ENCODE results near the gene C1orf159. TPM values are rescaled to one million over a fixed set of nuclear protein-coding genes. Genes with fewer than 3 reads are reported as not detected.

Gene C1orf159
- total RNA-seq, 2 donors from 2014 or later: 23.1 to 29.5 TPM

DNA sequence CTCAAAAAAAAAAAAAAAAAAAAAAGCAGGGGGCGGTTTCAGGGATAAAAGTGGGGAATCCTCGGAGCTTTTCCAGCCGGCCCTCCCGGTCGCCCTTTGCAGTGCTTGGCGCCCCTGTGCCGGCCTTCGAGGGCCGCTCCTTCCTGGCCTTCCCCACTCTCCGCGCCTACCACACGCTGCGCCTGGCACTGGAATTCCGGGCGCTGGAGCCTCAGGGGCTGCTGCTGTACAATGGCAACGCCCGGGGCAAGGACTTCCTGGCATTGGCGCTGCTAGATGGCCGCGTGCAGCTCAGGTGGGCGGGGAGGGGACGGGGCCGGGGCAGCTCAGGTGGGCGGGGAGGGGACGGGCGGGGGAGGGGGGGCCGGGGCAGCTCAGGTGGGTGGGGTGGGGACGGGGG, 67.1 kb downstream of the C1orf159 start:
- H3K27ac Mint-ChIP-seq: no peak overlapping the region
- TF ChIP-seq, protein P1, sequence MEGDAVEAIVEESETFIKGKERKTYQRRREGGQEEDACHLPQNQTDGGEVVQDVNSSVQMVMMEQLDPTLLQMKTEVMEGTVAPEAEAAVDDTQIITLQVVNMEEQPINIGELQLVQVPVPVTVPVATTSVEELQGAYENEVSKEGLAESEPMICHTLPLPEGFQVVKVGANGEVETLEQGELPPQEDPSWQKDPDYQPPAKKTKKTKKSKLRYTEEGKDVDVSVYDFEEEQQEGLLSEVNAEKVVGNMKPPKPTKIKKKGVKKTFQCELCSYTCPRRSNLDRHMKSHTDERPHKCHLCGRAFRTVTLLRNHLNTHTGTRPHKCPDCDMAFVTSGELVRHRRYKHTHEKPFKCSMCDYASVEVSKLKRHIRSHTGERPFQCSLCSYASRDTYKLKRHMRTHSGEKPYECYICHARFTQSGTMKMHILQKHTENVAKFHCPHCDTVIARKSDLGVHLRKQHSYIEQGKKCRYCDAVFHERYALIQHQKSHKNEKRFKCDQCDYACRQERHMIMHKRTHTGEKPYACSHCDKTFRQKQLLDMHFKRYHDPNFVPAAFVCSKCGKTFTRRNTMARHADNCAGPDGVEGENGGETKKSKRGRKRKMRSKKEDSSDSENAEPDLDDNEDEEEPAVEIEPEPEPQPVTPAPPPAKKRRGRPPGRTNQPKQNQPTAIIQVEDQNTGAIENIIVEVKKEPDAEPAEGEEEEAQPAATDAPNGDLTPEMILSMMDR (conservative IDR thresholded peaks at IDR 0.05): no peak

DNA sequence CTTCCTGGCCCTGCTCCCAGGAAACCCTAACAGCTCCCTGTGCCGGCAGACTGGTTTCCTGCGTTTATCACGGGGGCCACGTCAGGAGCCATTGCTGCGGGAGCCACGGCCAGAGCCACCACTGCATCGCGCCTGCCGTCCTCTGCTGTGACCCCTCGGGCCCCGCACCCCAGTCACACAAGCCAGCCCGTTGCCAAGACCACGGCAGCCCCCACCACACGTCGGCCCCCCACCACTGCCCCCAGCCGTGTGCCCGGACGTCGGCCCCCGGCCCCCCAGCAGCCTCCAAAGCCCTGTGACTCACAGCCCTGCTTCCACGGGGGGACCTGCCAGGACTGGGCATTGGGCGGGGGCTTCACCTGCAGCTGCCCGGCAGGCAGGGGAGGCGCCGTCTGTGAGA, 67.9 kb downstream of the C1orf159 start:
- H3K27ac ChIP-seq (ENCODE audit: low read depth, low read length): no peak overlapping the region
- Mint-ChIP-seq H3K4me3 (no peak overlapping the region), H3K36me3 (ENCODE audit: low read depth) (peaks cover 47% of the 10 kb centered on the region), H3K9me3 (no peaks in the 10 kb centered on the region), H3K4me1 (no peaks in the 10 kb centered on the region), H3K27ac (no peak overlapping the region), H3K27me3 (ENCODE audit: insufficient read depth) (peaks cover 2% of the 10 kb centered on the region)
- H3K36me3 ChIP-seq (ENCODE audit: control insufficient read depth, insufficient read depth, low read length): peaks cover 34% of the 10 kb centered on the region
- no peaks in the 10 kb centered on the region for H3K9me3 ChIP-seq (ENCODE audit: control insufficient read depth, low read length)
- H3K4me3 ChIP-seq (ENCODE audit: low read length): no peak overlapping the region
- H3K4me1 ChIP-seq (ENCODE audit: control insufficient read depth, insufficient read depth, low read length): no peaks in the 10 kb centered on the region
- H3K27me3 ChIP-seq (ENCODE audit: control insufficient read depth, insufficient read depth, low read length, poor library complexity, severe bottlenecking): no peaks in the 10 kb centered on the region
- no peak overlapping the region for H3K9ac ChIP-seq (ENCODE audit: extremely low read depth, low read length, poor library complexity, severe bottlenecking)
- 95% methylated on average over 25 of the region's 25 CpGs; no CpG with 5 or more reads in 1 of the 2 experiments for WGBS, 2 experiments (ENCODE audit: insufficient coverage in 1 of 2, insufficient read length in 1 of 2)
- DNase-seq: no peak
- TF ChIP-seq, protein P1 (conservative IDR thresholded peaks at IDR 0.05): no peak

More for the DNA sequence above, 67.1 kb downstream of the C1orf159 start:
- no peaks in the 10 kb centered on the region for H3K27me3 Mint-ChIP-seq (ENCODE audit: insufficient read depth)
- DNase-seq: no peak
- Histone ChIP-seq H3K27ac (ENCODE audit: low read depth, low read length) (no peak overlapping the region), H3K27me3 (ENCODE audit: control insufficient read depth, insufficient read depth, low read length, poor library complexity, severe bottlenecking) (no peaks in the 10 kb centered on the region), H3K4me3 (ENCODE audit: low read length) (no peak overlapping the region), H3K9me3 (ENCODE audit: control insufficient read depth, low read length) (no peaks in the 10 kb centered on the region), H3K4me1 (ENCODE audit: control insufficient read depth, insufficient read depth, low read length) (no peaks in the 10 kb centered on the region), H3K36me3 (ENCODE audit: control insufficient read depth, insufficient read depth, low read length) (peaks cover 38% of the 10 kb centered on the region), H3K9ac (ENCODE audit: extremely low read depth, low read length, poor library complexity, severe bottlenecking) (no peak overlapping the region)
- no peak overlapping the region for H3K4me3 Mint-ChIP-seq
- no peaks in the 10 kb centered on the region for H3K9me3 Mint-ChIP-seq
- H3K4me1 Mint-ChIP-seq: no peaks in the 10 kb centered on the region
- peaks cover 46% of the 10 kb centered on the region for H3K36me3 Mint-ChIP-seq (ENCODE audit: low read depth)
- 90 to 95% methylated on average over 16 to 22 of the region's 28 CpGs for WGBS, 2 experiments (ENCODE audit: insufficient coverage in 1 of 2, insufficient read length in 1 of 2)

DNA sequence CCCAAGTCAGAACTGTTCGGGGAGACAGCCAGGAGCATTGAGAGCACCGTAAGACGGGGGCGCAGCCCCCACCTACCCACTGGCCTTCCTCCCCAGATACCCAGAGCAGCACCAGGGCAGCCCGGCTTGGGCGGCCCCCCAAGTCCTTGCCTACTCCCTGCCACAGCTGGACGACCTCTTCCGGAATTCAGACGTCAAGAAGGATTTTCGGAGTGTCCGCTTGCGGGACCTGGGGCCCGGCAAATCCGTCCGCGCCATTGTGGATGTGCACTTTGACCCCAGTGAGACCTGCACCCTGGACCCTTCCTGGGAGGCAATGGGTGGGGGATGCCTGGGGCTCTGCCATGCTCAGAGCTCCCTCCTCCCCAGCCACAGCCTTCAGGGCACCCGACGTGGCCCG, 68.5 kb downstream of the C1orf159 start:
- Histone ChIP-seq H3K36me3 (ENCODE audit: control insufficient read depth, insufficient read depth, low read length) (peaks cover 32% of the 10 kb centered on the region), H3K9ac (ENCODE audit: extremely low read depth, low read length, poor library complexity, severe bottlenecking) (no peak overlapping the region), H3K4me1 (ENCODE audit: control insufficient read depth, insufficient read depth, low read length) (no peaks in the 10 kb centered on the region), H3K4me3 (ENCODE audit: low read length) (no peak overlapping the region), H3K27me3 (ENCODE audit: control insufficient read depth, insufficient read depth, low read length, poor library complexity, severe bottlenecking) (no peaks in the 10 kb centered on the region), H3K9me3 (ENCODE audit: control insufficient read depth, low read length) (no peaks in the 10 kb centered on the region), H3K27ac (ENCODE audit: low read depth, low read length) (no peak overlapping the region)
- TF ChIP-seq, protein P1 (conservative IDR thresholded peaks at IDR 0.05): no peak
- no peaks in the 10 kb centered on the region for H3K4me1 Mint-ChIP-seq
- 93 to 98% methylated on average over 12 to 19 of the region's 19 CpGs for WGBS, 2 experiments (ENCODE audit: insufficient coverage in 1 of 2, insufficient read length in 1 of 2)
- H3K9me3 Mint-ChIP-seq: no peaks in the 10 kb centered on the region
- H3K36me3 Mint-ChIP-seq (ENCODE audit: low read depth): peaks cover 45% of the 10 kb centered on the region
- no peak for DNase-seq
- H3K4me3 Mint-ChIP-seq: no peak overlapping the region
- H3K27ac Mint-ChIP-seq: no peak overlapping the region
- peaks cover 2% of the 10 kb centered on the region for H3K27me3 Mint-ChIP-seq (ENCODE audit: insufficient read depth)
